HEK293 (cell line): Measurements from ENCODE around the gene PHLDB3.

Experiments
- CTCF ChIA-PET: fragments of 350-600 bp; formaldehyde crosslinking; extraction: SDS; loops from one replicate; lab custom pipeline; 2021; ENCODE audit warnings: antibody characterized with exemption; lab: Yijun Ruan, JAX
- POLR2A ChIA-PET: fragments of 300-600 bp; formaldehyde crosslinking; extraction: SDS; loops from one replicate; lab custom pipeline; 2020; ENCODE audit warnings: antibody characterized with exemption, inconsistent platforms; lab: Yijun Ruan, JAX
- H3K27ac ChIP-seq: fragments of 200-500 bp; sonication (Bioruptor generic); 2 replicates; pipeline ENCODE4 v1.5.1; 2014; ENCODE audit warnings: low read depth, low read length, control low read depth, inconsistent platforms; ENCODE audit errors: extremely low read depth
- H3K36me3 ChIP-seq, 2 experiments: fragments of 200-500 bp in 1 of 2; sonication (Bioruptor generic) in 1 of 2; 1 replicate in 1 of 2; 2 replicates in 1 of 2; pipeline ENCODE4 v1.5.1; 2014 to 2017; ENCODE audit warnings: inconsistent platforms in 2 of 2, low read length in 2 of 2; ENCODE audit not compliant: control insufficient read depth in 2 of 2, insufficient read depth in 1 of 2
- H3K4me1 ChIP-seq: fragments of 200-500 bp; sonication (Bioruptor generic); 2 replicates; pipeline ENCODE4 v1.5.1; 2014; ENCODE audit warnings: mild to moderate bottlenecking, low read length, inconsistent platforms; ENCODE audit not compliant: control insufficient read depth, insufficient read depth
- H3K4me3 ChIP-seq: 2 replicates; pipeline ENCODE4 v1.5.1; 2011; ENCODE audit warnings: low read depth, mild to moderate bottlenecking, control low read depth, low read length, moderate library complexity
- H3K9me3 ChIP-seq: fragments of 200-500 bp; sonication (Bioruptor generic); 2 replicates; pipeline ENCODE4 v1.5.1; 2014; ENCODE audit warnings: low read depth, low read length, inconsistent platforms; ENCODE audit not compliant: control insufficient read depth, insufficient read depth
- ELK4 ChIP-seq: IDR thresholded peaks from 2 replicates; pipeline ENCODE4 v1.6.1; 2011; ENCODE audit warnings: mild to moderate bottlenecking, low read depth, low read length, borderline replicate concordance
- HOXC10 ChIP-seq: sonication (generic); formaldehyde crosslinking; IDR thresholded peaks from 2 replicates; pipeline ENCODE4 v1.8.1; 2023; ENCODE audit warnings: mild to moderate bottlenecking, missing genetic modification reagents
- KLF17 ChIP-seq: fragments of 450-650 bp; formaldehyde crosslinking; IDR thresholded peaks from 2 replicates; pipeline ENCODE4 v1.5.1; 2016; ENCODE audit warnings: missing biosample characterization, missing genetic modification characterization
- REPIN1 ChIP-seq: fragments of 450-650 bp; formaldehyde crosslinking; IDR thresholded peaks from 2 replicates; pipeline ENCODE4 v1.5.1; 2017; ENCODE audit warnings: missing biosample characterization, missing genetic modification characterization, low read depth
- SCRT1 ChIP-seq: fragments of 450-650 bp; formaldehyde crosslinking; IDR thresholded peaks from 2 replicates; pipeline ENCODE4 v1.5.1; 2016; ENCODE audit warnings: missing biosample characterization, missing genetic modification characterization, borderline replicate concordance
- YY2 ChIP-seq: fragments of 450-650 bp; formaldehyde crosslinking; IDR thresholded peaks from 2 replicates; pipeline ENCODE4 v1.5.1; 2016; ENCODE audit warnings: missing biosample characterization, missing genetic modification characterization
- ZBTB48 ChIP-seq: fragments of 450-650 bp; formaldehyde crosslinking; IDR thresholded peaks from 2 replicates; pipeline ENCODE4 v1.5.1; 2016; ENCODE audit warnings: missing biosample characterization, missing genetic modification characterization
- ZNF174 ChIP-seq: fragments of 450-650 bp; formaldehyde crosslinking; IDR thresholded peaks from 2 replicates; pipeline ENCODE4 v1.5.0; 2017; ENCODE audit warnings: missing biosample characterization, mild to moderate bottlenecking, missing genetic modification characterization
- ZNF449 ChIP-seq: fragments of 450-650 bp; formaldehyde crosslinking; IDR thresholded peaks from 2 replicates; pipeline ENCODE4 v1.5.1; 2017; ENCODE audit warnings: missing biosample characterization, mild to moderate bottlenecking, missing genetic modification characterization, moderate library complexity
- ZNF548 ChIP-seq: fragments of 450-650 bp; formaldehyde crosslinking; IDR thresholded peaks from 2 replicates; pipeline ENCODE4 v1.5.1; 2016; ENCODE audit warnings: missing biosample characterization, missing genetic modification characterization
- ZNF555 ChIP-seq: fragments of 450-650 bp; formaldehyde crosslinking; conservative IDR thresholded peaks from 2 replicates; pipeline ENCODE4 v1.5.1; 2017; ENCODE audit warnings: missing biosample characterization, mild to moderate bottlenecking, missing genetic modification characterization, inconsistent platforms
- ZNF654 ChIP-seq: fragments of 450-650 bp; formaldehyde crosslinking; IDR thresholded peaks from 2 replicates; pipeline ENCODE4 v1.5.1; 2016; ENCODE audit warnings: low read depth, missing biosample characterization, missing genetic modification characterization
- ZNF701 ChIP-seq: fragments of 450-650 bp; formaldehyde crosslinking; IDR thresholded peaks from 2 replicates; pipeline ENCODE4 v1.5.1; 2016; ENCODE audit warnings: missing biosample characterization, missing genetic modification characterization
- ZSCAN16 ChIP-seq: fragments of 450-650 bp; formaldehyde crosslinking; IDR thresholded peaks from 2 replicates; pipeline ENCODE4 v1.5.1; 2016; ENCODE audit warnings: missing biosample characterization, missing genetic modification characterization
- TF ChIP-seq, protein P1 (sequence below): fragments of 450-650 bp; formaldehyde crosslinking; IDR thresholded peaks from 2 replicates; pipeline ENCODE4 v1.5.1; 2016; ENCODE audit warnings: missing biosample characterization, missing genetic modification characterization, low read depth
- TF ChIP-seq, protein P2 (sequence below): fragments of 450-650 bp; formaldehyde crosslinking; optimal IDR thresholded peaks from 2 replicates; pipeline ENCODE3; 2016; ENCODE audit warnings: missing biosample characterization, mild to moderate bottlenecking, missing genetic modification characterization
- TF ChIP-seq, protein P3 (sequence below): fragments of 450-650 bp; formaldehyde crosslinking; IDR thresholded peaks from 2 replicates; pipeline ENCODE4 v1.5.1; 2016; ENCODE audit warnings: missing biosample characterization, missing genetic modification characterization
- TF ChIP-seq, protein P4 (sequence below): fragments of 450-650 bp; formaldehyde crosslinking; IDR thresholded peaks from 2 replicates; pipeline ENCODE4 v1.5.1; 2016; ENCODE audit warnings: missing biosample characterization, missing genetic modification characterization
- TF ChIP-seq, protein P5 (sequence below): fragments of 450-650 bp; formaldehyde crosslinking; IDR thresholded peaks from 2 replicates; pipeline ENCODE4 v1.5.1; 2016; ENCODE audit warnings: missing biosample characterization, missing genetic modification characterization, borderline replicate concordance
- TF ChIP-seq, protein P6 (sequence below): fragments of 450-650 bp; formaldehyde crosslinking; IDR thresholded peaks from 2 replicates; pipeline ENCODE4 v1.5.1; 2017; ENCODE audit warnings: missing biosample characterization, missing genetic modification characterization

The PHLDB3 gene

DNA sequence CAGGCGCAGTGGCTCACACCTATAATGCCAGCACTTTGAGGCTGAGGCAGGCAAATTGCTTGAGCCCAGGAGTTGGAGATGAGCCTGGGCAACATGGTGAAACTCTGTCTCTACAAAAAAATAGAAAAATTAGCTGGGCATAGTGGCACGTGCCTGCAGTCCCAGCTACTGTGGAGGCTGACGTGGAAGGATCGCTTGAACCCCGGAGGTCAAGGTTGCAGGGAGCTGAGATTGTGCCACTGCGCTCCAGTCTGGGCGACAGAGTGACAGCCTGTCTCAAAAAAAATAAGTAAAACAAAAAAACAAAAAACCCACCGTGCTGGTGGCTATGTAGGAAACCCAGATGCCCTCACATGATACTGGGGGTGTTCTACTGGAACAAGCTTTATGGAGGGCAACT is 16.4 kb downstream of the PHLDB3 start:
- ChIA-PET CTCF (interaction anchor here (0.6 kb wide), 1 partner anchor 268 kb away, joined by 3 read pairs; no protein-coding TSS in a partner anchor), POLR2A (interaction anchor here (1.9 kb wide), 1 partner anchor 16 kb away, joined by 6 read pairs; the partner anchor contains the start of gene PHLDB3)
- no peak overlapping the region for H3K4me3 ChIP-seq
- H3K27ac ChIP-seq, result no peak overlapping the region
- peaks cover 5 to 21% of the 10 kb centered on the region in 2 experiments; a peak in 2 of 3 replicates for H3K36me3 ChIP-seq
- TF ChIP-seq ZNF701 (tag by site-specific recombination) (no peak), ZBTB48 (tag by site-specific recombination) (no peak), ZSCAN16 (no peak), ELK4 (no peak), HOXC10 (CRISPR knock-in tag) (no peak), ZNF548 (no peak), ZNF555 (no peak), ZNF174 (no peak), REPIN1 (tag by site-specific recombination) (no peak), YY2 (no peak), ZNF449 (tag by site-specific recombination) (no peak), ZNF654 (tag by site-specific recombination) (no peak), SCRT1 (no peak), KLF17 (tag by site-specific recombination) (no peak)
- TF ChIP-seq, protein P1, sequence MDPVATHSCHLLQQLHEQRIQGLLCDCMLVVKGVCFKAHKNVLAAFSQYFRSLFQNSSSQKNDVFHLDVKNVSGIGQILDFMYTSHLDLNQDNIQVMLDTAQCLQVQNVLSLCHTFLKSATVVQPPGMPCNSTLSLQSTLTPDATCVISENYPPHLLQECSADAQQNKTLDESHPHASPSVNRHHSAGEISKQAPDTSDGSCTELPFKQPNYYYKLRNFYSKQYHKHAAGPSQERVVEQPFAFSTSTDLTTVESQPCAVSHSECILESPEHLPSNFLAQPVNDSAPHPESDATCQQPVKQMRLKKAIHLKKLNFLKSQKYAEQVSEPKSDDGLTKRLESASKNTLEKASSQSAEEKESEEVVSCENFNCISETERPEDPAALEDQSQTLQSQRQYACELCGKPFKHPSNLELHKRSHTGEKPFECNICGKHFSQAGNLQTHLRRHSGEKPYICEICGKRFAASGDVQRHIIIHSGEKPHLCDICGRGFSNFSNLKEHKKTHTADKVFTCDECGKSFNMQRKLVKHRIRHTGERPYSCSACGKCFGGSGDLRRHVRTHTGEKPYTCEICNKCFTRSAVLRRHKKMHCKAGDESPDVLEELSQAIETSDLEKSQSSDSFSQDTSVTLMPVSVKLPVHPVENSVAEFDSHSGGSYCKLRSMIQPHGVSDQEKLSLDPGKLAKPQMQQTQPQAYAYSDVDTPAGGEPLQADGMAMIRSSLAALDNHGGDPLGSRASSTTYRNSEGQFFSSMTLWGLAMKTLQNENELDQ, result no peak
- TF ChIP-seq, protein P2, sequence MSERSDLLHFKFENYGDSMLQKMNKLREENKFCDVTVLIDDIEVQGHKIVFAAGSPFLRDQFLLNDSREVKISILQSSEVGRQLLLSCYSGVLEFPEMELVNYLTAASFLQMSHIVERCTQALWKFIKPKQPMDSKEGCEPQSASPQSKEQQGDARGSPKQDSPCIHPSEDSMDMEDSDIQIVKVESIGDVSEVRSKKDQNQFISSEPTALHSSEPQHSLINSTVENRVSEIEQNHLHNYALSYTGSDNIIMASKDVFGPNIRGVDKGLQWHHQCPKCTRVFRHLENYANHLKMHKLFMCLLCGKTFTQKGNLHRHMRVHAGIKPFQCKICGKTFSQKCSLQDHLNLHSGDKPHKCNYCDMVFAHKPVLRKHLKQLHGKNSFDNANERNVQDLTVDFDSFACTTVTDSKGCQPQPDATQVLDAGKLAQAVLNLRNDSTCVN, result no peak
- TF ChIP-seq, protein P3, sequence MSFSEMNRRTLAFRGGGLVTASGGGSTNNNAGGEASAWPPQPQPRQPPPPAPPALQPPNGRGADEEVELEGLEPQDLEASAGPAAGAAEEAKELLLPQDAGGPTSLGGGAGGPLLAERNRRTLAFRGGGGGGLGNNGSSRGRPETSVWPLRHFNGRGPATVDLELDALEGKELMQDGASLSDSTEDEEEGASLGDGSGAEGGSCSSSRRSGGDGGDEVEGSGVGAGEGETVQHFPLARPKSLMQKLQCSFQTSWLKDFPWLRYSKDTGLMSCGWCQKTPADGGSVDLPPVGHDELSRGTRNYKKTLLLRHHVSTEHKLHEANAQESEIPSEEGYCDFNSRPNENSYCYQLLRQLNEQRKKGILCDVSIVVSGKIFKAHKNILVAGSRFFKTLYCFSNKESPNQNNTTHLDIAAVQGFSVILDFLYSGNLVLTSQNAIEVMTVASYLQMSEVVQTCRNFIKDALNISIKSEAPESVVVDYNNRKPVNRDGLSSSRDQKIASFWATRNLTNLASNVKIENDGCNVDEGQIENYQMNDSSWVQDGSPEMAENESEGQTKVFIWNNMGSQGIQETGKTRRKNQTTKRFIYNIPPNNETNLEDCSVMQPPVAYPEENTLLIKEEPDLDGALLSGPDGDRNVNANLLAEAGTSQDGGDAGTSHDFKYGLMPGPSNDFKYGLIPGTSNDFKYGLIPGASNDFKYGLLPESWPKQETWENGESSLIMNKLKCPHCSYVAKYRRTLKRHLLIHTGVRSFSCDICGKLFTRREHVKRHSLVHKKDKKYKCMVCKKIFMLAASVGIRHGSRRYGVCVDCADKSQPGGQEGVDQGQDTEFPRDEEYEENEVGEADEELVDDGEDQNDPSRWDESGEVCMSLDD, result no peak
- TF ChIP-seq, protein P4, sequence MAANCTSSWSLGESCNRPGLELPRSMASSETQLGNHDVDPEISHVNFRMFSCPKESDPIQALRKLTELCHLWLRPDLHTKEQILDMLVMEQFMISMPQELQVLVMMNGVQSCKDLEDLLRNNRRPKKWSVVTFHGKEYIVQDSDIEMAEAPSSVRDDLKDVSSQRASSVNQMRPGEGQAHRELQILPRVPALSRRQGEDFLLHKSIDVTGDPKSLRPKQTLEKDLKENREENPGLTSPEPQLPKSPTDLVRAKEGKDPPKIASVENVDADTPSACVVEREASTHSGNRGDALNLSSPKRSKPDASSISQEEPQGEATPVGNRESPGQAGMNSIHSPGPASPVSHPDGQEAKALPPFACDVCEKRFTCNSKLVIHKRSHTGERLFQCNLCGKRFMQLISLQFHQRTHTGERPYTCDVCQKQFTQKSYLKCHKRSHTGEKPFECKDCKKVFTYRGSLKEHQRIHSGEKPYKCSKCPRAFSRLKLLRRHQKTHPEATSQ (tag by site-specific recombination), result no peak
- TF ChIP-seq, protein P5, sequence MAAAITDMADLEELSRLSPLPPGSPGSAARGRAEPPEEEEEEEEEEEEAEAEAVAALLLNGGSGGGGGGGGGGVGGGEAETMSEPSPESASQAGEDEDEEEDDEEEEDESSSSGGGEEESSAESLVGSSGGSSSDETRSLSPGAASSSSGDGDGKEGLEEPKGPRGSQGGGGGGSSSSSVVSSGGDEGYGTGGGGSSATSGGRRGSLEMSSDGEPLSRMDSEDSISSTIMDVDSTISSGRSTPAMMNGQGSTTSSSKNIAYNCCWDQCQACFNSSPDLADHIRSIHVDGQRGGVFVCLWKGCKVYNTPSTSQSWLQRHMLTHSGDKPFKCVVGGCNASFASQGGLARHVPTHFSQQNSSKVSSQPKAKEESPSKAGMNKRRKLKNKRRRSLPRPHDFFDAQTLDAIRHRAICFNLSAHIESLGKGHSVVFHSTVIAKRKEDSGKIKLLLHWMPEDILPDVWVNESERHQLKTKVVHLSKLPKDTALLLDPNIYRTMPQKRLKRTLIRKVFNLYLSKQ (tag by site-specific recombination), result no peak
- TF ChIP-seq, protein P6, sequence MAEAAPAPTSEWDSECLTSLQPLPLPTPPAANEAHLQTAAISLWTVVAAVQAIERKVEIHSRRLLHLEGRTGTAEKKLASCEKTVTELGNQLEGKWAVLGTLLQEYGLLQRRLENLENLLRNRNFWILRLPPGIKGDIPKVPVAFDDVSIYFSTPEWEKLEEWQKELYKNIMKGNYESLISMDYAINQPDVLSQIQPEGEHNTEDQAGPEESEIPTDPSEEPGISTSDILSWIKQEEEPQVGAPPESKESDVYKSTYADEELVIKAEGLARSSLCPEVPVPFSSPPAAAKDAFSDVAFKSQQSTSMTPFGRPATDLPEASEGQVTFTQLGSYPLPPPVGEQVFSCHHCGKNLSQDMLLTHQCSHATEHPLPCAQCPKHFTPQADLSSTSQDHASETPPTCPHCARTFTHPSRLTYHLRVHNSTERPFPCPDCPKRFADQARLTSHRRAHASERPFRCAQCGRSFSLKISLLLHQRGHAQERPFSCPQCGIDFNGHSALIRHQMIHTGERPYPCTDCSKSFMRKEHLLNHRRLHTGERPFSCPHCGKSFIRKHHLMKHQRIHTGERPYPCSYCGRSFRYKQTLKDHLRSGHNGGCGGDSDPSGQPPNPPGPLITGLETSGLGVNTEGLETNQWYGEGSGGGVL (tag by site-specific recombination), result no peak
- no peaks in the 10 kb centered on the region for H3K9me3 ChIP-seq
- no peaks in the 10 kb centered on the region for H3K4me1 ChIP-seq
